Activated T-helper 9 cell treated with anti-CD3 and anti-CD28 coated beads, Interleukin-2, amount 50 U/mL, for 16 hours (primary cell): Measurements from ENCODE around the gene CBX2.
"Not testable (repeated sequence)": the region's sequence is repeated elsewhere in the genome, so short reads cannot be mapped to it uniquely, and the experiment has no call there.

ENCODE experiments used
- DNase-seq: peaks from one replicate; pipeline ENCODE4 v3.0.0-alpha.2; 2020; ENCODE audit warnings: low read depth

Gene CBX2

DNA sequence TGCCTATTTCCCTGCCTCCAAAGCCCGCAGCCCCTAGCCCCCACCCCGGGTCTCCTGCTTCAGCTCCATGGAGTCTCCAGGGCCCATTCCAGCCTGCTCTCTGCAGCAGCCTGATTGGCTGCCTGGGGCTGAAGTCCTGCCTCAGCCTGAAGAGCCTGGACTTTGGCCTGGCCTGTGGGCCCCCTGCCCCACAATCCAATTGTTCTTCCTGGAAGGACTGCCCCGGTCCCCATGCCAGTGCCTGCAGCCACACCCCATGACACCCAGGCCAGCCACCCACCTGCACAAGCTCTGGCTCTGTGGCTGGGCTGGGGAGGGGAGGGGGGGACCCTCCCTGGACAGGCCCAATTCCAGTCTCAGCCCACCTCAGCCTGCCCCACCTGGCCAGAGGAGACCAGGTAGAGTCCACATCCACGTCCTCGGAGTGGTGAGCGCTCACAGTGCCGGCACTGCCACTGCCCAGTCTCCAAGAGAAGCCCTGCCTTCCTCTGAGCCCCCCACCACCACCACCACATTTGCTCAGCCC lies 34.9 kb upstream of the CBX2 start:
- no peak for DNase-seq

DNA sequence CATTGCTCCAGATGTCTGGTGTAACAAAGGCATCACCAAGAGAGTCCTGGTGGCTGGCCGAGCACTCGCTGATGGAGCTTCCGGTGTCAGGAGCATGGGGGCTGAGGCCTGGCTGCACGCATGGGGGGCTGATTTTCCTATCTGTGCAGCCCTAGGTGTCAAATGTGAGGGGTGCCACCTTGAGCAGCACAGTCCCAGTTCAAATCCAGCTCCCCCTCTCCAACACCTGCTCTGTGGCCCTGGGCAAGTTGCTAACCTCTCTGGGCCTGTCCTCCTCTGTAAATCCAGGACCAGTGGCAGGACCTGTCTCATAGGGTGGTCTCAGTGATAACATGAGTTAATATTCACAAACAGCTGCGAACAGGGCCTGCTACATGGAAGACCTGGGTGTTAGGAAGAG lies 34.3 kb upstream of the CBX2 start:
- no peak for DNase-seq

DNA sequence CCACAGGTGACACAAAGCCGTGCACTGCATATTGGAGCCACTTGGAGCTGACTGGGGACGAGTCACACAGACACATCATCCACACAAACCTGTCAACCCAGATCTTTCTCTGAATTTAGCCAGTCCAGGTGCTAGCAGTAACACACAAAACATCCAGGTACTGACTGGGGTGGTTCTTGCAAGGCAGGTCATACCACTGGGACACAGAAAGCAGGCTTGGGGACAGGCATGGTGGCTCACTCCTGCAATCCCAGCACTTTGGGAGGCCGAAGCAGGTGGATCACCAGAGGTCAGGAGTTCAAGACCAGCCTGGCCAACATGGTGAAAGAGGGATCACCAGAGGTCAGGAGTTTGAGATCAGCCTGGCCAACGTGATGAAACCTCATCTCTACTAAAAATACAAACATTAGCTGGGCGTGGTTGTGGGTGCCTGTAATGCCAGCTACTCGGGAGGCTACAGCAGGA lies 32.3 kb upstream of the CBX2 start:
- DNase-seq, result no peak

DNA sequence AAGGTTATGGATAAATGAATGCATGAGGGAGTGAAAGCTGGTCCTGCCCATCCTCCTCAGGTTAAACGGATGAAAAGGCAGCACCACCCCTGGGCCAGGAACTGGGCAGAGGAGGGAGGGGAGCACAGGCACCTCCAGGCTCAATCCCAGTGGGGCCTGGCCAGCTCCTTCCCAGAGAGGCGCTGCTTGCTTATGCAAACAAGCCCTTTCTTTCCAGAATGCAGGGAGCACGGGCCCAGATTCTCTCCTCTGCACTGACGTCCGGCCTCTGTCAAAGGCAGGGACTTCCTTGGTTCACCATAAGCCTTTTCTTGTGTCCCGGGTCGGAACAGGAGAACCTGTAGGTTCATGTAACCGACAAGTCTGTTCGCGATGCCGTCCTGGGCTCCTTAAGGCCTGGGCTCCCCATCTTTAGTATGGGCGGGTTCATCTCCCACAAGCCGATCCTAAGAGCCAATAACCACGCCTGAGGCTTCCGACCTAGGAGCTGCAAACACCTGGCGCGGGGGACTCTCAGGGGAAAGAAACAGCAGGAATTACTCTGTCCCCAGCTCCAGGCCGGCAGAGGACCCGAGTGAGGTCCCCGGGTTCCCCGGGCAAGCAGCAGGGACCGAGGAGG lies 30.9 kb upstream of the CBX2 start:
- DNase-seq, result no peak

DNA sequence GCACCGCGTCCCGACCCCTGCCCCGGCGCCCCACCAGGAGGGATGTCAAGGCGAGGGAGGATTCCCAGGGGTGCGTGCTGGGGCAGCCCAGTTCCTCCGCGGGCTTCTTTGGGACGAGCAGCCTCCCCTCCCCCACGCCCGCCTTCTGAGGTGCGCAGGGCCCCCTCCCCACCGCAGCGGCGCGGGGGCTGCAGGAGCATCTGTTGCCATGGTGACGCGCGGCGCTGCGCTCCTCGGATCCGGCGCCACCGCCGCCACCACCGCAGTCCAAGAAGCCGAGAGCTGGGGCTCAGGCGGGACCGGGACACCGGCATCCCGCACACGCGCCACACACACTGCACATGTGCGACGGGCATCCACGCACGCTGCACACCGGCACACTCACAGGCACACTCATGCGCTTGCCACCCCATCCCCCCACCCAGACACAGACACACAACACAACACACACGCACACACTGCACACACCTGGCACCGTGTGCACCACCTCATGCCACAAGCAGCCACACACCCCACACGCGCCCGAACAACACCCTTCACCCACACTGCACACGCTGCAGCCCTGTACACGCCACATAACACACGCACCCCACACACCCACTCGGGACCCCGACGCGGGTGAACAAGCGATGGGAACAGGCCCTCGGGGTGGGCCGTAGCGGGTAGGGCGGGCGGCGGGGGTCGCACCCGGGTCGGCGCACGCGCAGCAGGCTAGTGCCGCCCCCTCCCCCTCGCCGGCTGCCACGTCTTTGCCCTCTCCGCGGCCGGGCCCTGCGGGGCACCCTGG lies 30.2 kb upstream of the CBX2 start:
- no peak for DNase-seq

DNA sequence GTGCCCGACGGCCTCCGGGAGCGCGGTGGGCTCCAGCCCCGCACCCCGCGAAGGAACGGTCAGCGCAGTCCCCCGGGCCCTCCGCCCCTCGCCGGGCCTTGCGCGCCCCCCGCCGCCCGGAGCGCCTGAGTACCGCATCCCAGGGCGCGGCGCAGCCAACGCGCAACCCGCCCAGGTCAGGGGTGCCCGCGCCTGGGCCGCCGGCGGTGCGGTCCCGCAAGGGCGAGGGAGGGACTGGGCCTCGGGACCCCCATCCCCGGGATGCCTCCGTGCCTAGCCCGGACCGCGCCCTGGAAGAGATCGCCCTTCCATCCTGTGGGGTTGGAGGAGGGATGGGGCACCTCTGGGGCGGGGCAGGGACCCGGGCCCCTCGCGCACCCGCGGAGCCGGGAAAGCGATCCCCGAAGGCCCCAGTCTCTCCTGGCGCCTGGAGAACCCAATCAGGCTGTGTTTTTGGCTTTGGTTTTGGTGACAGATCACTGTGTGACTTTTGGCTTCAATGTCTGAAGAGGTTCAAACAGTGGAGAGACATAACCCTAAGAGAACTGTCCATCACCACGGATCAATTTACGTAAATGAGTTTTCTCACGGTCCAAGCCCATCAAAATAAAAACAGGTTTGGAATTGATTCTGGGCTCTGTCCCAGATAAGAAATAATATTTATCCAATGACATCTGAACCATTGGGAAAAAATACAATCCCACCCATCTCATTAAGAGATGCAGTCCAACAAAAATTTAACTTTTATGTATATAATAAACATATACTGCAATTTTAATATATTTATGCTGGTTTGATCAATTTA lies 29.5 kb upstream of the CBX2 start:
- no peak for DNase-seq

DNA sequence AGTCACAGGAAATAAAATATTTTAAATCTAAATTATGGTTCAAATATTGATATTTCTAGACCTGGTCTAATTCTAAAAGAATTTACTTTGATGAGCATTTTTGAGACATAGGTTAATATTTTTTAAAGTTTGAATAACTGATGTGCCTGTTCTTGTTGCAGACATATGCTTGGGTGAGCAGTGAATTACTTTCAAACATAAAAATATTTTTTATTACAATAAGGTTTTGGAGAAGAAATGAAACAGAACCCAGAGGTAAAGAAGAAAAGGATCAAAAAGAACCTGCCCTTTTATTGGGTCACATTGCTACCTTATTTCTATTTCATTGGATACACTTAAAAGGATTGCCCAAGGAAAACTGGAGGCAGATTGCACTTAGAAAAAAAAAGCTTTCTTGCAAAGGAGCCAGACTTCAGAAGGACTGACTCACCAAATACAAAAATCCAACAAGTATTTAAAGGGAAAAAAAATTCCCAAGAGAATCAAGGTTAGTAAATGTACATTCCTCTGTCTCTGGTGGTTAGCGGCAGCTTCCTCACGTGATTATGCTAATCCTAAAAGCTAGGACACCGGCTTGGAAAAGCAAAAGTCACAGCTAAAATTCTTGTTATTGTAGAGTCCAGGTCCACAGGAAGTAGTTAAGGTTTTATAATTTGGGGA lies 28.7 kb upstream of the CBX2 start:
- no peak for DNase-seq

DNA sequence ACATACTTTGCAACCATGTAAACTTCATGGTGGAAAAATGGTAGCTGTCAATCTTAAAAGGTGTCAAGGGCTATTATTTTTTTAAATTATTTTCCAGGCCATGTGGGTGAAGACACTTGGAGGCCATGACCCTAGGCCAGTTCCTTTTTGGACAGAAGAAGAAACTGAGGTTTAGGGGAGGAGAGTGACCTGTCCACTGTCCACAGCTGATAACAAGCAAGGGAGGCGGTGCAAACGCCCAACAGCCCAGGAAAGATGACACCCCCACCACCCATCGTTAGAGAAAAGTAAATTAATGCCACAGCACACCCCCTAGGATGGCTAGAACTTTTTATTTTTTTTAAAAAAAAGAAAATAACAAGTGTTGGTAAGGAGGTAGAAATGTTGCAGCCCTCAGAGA lies 28.0 kb upstream of the CBX2 start:
- no peak for DNase-seq

DNA sequence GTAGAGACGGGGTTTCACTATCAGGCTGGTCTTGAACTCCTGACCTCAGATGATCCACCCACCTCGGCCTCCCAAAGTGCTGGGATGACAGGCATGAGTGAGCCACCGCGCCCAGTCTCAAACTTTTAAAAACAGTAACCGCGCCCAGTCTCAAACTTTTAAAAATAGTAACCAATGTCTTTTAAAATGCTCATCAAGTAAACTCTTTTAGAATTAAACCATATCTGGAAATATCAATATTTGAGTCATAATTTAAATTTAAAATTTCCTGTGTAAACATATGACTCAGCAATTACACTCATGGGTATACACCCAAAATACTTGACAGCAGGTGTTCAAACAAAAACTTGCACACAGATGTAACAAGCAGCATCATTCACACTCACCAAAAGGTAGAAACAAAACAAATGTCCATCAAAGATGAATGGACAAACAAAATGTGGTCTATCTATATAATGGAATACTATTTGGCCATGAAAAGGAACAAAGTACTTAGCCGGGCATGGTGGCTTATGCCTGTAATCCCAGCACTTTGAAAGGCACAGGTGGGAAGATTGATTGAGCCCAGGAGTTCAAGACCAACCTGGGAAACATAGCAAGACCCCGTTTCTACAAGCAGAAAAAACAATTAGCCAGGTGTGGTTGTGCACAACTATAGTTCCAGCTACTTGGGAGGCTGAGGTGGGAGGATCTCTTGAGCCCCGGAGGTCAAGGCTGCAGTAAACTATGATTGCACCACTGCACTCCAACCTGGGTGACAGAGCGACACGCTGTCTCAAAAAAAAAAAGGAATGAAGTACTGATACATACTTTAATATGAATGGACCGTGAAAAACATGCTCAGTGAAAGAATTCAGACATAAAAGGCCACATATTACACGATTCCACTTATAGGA lies 27.1 kb upstream of the CBX2 start:
- no peak for DNase-seq

DNA sequence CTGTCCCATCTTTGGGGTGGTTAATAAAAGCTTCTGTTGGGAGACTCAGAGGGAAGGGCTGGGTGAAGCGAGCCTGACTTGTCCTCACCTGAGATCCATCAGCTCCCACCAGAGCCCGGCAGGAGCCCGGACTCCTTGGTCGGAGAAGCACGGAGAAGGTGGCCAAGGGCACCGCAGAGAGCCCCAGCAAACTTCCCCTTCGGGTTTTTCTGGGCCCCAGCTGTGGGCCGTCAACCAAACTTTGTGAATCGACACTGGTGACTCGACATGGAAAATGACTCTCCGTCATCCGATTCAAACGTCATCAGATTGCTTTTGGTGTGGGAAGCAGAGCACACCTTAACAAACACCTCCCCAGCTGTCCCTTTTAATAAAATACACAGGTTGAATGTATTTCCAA lies 25.8 kb upstream of the CBX2 start:
- no peak for DNase-seq

DNA sequence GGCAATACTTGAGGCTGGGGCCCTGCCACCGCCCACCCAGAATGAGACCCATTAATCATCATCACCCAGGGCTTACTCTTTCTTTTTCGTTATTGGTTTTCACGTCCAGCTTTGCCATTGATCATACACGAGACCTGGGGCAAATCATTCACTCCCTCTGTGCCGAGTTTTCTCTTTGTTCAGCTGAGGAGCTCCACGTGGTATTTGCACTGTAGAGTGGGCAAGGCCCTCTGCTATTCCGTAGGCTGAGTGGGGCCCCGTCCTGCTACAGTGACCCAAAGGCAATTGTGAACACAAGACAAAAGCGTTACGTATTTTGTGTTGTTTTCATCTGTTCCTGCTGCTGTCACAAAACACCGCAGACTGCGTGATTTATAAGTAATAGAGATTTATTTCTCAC lies 23.6 kb upstream of the CBX2 start:
- no peak for DNase-seq

DNA sequence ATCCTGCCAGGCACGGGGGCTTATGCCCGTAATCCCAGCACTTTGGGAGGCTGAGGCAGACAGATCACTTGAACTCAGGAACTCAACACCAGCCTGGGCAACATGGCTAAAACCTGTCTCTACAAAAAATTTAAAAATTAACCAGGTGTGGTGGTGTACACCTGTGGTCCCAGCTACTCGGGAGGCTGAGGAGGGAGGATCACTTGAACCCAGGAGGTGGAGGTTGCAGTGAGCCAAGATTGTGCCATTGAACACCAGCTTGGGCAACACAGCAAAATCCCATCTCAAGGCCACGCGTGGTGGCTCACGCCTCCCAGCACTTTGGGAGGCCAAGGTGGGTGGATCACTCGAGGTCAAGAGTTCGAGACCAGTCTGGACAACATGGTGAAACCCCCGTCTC lies 23.0 kb upstream of the CBX2 start:
- not testable (repeated sequence) for DNase-seq

DNA sequence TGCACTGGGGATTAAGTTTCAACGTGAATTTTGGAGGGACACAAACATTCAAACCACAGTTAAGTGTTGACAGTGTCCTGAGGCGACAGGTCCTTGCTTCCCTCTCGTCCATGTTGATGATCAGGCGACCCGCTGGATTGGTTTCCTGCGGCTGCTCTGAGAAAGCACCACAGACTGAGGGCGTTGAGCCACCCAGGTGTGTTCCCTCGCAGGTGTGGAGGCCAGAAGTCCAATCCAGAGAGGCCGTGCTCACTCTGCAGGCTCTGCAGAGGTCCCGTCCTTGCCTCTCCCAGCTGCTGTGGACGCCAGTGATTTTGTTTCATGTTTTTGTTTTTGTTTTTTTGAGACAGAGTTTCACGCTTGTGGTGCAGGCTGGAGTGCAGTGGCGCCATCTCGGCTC lies 22.4 kb upstream of the CBX2 start:
- no peak for DNase-seq

DNA sequence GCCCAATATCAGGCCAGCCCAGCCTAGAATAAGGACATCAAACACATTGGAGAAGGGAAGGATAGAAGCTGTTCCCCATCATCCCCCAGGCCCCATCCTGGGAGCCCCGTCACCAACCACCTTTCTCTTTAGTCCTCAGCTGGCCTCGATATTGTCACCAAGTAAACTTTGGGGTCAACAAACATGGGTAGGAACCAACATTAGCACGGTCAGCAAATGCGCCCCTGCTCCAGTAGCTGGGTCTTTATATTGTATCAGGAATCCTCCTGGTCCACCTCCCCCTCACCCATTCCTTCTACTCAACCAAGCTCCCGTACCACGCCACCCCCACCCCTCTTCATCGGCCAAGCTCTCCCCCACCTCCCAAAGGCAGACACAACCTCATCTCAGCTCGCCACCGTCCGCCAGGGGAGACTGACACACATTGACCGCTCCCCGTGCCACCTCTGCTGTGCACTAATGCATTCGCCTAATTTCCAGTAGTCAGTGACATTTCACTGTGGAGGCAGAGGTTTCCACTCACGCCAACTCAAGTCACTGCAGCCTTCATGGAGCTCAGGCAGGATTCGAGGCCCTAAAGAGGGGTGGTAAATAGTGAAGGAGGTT lies 20.7 kb upstream of the CBX2 start:
- no peak for DNase-seq

DNA sequence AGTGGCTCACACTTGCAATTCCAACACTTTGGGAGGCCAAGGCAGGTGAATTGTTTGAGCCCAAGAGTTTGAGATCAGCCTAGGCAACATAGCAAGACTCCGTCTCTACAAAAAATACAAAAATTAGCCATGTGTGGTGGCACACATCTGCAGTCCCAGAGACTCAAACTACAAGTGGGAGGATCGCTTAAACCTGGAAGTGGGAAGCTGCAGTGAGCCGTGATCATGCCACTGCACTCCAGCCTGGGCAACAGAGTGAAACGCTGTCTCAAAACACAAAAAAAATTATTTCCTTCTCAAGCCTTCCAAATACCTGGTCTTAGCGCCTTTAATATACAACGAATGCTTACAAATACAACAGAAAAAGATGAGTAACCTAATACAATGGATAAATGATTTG lies 19.7 kb upstream of the CBX2 start:
- DNase-seq, result no peak

DNA sequence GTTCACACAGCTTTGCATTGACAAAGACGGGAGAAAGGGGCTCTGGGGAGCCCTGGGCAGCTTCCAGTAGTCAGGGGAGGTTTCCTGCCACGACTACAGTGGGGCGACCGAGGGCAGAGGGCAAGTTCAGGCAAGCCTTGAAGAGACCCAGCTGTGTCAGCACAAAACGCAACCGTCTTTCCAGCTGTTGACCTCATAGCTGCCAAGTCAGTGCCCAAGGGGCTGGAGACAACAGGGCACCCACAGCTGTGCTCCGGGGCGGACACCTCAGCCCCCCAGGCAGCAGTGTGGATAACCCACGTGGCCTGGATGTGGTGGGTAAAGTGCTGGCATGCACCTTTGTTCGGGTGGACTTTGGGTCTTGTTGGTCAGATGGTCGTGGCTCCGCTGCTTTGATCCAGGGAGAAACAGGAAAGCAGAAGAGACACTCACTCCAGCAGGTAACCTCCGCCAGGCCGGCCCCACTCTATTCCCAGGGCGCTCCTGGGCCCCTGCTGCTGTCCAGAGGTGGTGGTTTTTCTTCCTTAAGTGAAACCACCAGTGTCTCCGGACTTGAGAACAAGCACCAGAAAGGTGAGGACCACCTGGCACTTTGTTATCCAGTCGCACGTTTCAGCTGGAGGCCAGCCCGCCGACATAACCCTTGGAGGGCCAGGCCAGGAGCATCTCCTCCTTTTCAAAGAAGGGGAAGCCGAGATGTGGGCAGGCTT lies 17.6 kb upstream of the CBX2 start:
- no peak for DNase-seq

DNA sequence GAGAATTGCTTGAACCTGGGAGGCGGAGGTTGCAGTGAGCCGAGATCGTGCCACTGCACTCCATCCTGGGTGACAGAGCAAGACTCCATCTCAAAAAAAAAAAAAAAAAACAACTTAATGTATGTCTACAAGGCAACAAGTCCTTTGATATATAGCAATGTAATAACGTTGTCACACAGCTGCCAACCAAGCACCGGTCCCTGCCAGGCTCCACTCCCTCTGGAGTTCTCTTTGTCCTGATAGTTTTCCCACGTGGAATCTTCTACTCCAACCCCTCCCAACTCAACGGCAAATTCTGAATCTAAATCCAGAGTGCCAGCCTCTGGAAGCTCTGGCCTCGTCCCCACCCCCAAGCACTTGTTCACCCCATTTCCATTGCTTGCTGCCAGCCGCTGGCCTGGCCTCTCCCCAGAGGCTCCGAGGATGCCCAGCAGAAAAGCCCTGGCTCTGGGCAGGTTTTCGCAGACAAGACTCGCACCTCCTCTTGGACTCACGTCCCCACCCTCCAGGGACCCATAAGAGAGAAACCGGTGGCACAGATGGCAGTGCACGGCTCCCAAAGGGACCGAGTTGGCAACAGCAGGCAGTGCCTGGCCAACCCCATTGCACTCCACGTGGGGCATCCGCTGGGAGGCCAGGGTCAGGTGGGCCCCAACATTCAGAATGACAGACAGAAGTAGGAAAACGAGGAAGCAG lies 15.9 kb upstream of the CBX2 start:
- DNase-seq, result no peak

DNA sequence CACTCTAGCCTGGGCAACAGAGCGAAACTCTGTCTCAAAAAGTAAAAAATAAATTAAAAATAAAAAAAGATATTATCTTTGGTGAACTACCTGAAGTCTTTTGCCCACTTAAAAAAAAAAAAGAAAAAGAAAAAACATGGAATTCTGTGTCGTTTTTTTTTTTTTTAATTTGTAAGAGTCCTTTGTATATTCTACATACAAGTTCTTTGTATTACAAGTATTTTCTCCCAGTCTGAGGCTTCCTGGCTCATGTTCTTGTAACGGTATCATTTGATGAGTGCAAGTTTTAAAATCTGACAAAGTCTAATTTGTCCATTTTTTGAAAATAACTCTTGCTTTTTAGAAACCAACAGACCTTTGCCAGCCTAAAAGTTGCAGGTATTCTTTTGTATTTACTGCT lies 12.2 kb upstream of the CBX2 start:
- DNase-seq, result no peak
